ENCODE results near the gene CHRM2.

CHRM2 gene

DNA sequence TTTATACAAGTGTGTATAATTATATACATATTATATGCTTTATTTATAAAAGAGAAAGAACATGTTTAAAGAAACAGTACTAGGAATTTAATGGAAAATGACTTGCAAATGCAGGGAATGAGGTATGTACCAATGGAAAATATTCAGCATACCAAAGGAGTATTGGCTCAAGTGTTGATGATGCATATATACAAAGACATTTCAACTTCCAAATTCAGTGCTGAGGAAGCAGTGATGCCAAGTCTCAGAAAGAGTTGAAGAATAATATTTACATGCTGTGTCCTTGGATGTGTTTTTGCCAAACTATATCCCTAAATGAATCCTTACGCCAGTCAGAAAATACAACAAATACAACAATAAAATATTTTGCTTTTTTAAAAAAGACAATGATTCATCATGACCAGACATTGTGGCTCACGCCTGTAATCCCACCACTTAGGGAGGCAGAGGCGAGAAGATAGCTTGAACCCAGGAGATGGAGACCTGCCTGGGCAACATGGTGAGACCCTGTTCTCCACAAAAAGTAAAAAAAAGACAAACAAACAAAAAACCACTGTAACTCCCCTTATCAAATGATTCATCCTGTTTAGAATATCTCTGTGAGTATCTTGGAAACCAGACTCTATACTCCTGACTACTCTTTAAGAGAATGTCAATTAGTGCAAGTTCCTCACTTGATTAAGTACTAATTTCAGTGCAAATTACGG, 157.2 kb downstream of the CHRM2 start:
- DNase-seq (ENCODE audit: low read depth in 2 of 2): no peak

GRCh38 chr7:137026176-137026500, 157.7 kb downstream of the CHRM2 start:
- DNase-seq (ENCODE audit: low read depth in 2 of 2): no peak

DNA sequence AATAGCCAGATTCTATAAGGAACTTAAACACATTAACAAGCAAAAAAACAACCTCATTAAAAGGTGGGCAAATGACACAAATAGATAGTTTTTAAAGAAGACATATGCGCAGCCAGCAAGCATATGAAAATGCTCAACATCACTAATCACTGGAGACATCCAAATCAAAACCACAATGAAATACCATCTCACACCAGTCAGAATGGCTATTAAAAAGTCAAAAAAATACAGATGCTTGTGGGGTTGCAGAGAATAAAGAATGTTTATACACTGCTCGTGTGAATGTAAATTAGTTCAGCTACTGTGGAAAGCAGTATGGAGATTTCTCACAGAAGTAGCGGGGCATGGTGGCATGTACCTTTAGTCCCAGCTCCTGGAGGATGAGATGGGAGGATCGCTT, 164.0 kb downstream of the CHRM2 start:
- no peak for DNase-seq (ENCODE audit: low read depth in 2 of 2)

DNA sequence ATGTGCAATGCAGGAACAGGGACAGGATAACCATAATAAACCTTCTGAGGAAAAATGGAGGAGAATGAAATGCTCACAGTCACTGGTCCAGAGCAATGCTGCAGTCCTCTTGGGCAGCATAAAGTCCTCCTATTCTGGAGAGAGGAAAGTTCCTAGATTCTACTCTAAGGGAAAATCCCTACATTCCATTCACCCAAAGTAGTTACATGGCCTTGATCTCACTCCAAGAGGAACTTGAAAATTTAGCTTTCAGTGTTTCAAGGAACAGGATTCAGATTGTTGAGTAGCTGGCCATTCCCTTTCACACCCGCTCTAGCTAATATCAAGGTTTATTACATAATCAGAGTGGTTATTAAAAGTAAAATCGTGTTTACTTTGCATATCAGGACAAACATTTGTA, 168.3 kb downstream of the CHRM2 start:
- no peak for DNase-seq (ENCODE audit: low read depth in 2 of 2)

GRCh38 chr7:137038706-137039105, 170.3 kb downstream of the CHRM2 start:
- DNase-seq (ENCODE audit: low read depth in 2 of 2): no peak

DNA sequence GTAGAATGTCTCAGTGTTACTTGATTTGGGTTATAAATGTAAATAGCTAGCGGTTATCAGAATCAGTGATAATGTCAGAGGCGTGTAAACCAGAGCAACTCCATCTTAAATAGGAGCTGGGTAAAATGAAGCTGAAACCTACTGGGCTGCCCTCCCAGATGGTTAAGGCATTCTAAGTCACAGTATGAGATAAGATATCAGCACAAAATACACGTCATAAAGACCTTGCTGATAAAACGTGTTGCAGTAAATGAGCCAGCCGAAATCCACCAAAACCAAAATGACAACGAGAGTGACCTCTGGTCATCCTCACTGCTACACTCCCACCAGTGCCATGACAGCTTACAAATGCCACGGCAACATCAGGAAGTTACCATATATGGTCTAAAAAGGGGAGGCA, 172.3 kb downstream of the CHRM2 start:
- DNase-seq (ENCODE audit: low read depth in 2 of 2): no peak

DNA sequence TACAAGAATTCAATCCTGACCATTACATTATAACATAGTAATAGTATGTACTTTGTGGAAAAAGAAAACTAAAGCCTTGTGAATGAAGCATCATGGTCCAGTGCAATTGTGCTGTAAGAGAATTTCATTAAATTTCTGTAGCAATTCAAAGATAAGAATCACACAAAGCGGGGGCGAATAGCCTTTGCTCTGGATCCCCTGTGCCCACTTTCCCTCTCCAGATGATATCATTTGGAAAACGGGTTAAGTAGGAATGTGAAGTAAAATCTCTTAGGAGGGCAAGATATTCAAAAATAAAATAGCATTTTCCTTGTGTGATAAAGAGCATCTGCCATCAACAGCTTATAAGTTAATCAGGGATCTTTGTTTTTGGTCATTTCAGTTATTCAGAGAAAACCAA, 177.1 kb downstream of the CHRM2 start:
- DNase-seq (ENCODE audit: low read depth in 2 of 2): no peak

DNA sequence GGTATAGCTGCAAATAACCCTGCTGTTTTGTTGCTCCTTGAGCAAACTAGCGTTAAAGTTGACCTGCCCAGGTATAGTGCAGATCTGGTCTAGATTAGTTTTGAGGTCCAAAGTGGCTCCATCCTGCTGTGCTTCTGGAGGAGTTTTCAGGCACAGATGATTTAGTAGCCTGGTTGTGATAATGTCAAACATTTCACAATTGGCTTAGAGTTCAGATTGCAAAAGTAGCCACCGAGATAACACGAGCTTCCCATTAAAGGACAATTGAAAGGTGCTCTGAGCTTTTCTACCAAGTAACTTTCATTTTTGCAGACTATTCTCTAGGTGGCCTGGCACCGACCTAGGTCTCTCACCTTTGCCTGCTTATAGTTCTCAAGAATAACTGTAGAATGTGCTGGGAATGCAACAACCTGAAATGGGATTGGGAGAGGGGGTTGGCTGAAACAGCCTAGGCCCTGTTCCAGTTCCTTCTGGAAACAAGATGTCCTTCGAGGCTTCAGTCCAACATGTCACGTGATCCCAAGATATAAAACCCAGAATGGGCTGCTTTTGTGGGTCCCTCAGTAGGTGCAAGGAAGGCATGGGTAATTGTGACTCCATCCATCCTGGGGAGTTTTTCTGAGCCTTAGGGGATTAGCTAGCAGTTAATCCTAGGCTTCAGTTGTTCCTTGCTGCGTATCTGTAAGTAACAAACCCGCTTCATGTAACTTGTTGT, 201.0 kb downstream of the CHRM2 start:
- no peak for DNase-seq (ENCODE audit: low read depth in 2 of 2)

All from stimulated activated CD8-positive, alpha-beta memory T cell treated with anti-CD3 and anti-CD28 coated beads, Interleukin-15, amount 100 ng/mL, for 4 hours (primary cell).